Measurements from ENCODE around the gene CHST13. TPM values are rescaled to one million over a fixed set of nuclear protein-coding genes. Genes with fewer than 3 reads are reported as not detected.

Gene CHST13
- total RNA-seq, 4 donors from 2014 or later, result 0.19 to 0.69 (median 0.37) TPM

GRCh38 chr3:126570103-126570541, 46.2 kb downstream of the CHST13 start:
- H3K4me3 ChIP-seq, result no peak overlapping the region
- no peaks in the 10 kb centered on the region for H3K36me3 ChIP-seq
- DNase-seq (ENCODE audit: extremely low spot score), result peak; percentile 80
- 71% methylated on average over 4 of the region's 6 CpGs for WGBS
- intact Hi-C loops (cut with DNase I), result no loop called here
- TF ChIP-seq EP300 (IDR thresholded peaks at IDR 0.05) (no peak), POLR2AphosphoS5 (IDR thresholded peaks at IDR 0.05) (no peak), CTCF (IDR thresholded peaks at IDR 0.05) (no peak), POLR2A (IDR thresholded peaks at IDR 0.05; ENCODE audit: low read depth) (no peak)
- H3K4me1 ChIP-seq, result no peaks in the 10 kb centered on the region
- no peak overlapping the region for H3K27ac ChIP-seq (replicated peaks in 1 of 4)
- H3K9me3 ChIP-seq, result no peaks in the 10 kb centered on the region
- H3K27me3 ChIP-seq, result peaks cover 0 to 6% (median 0%) of the 10 kb centered on the region in 4 donors

- intact Hi-C loops (cut with DNase I), result no loop called here
Observed at GRCh38 chr3:126571078-126571477, 47.1 kb downstream of the CHST13 start.

GRCh38 chr3:126573492-126574117, 49.6 kb downstream of the CHST13 start:
- intact Hi-C loops (cut with DNase I), result no loop called here
- Histone ChIP-seq H3K9me3 (no peaks in the 10 kb centered on the region), H3K36me3 (no peaks in the 10 kb centered on the region), H3K4me3 (no peak overlapping the region), H3K27ac (replicated peaks in 1 of 4) (no peak overlapping the region), H3K4me1 (no peaks in the 10 kb centered on the region), H3K27me3 (no peaks in the 10 kb centered on the region)
- WGBS, result 87% methylated on average over 15 of the region's 15 CpGs
- TF ChIP-seq POLR2AphosphoS5 (IDR thresholded peaks at IDR 0.05) (no peak), EP300 (IDR thresholded peaks at IDR 0.05) (no peak), POLR2A (IDR thresholded peaks at IDR 0.05; ENCODE audit: low read depth) (no peak), CTCF (IDR thresholded peaks at IDR 0.05) (no peak)
- peak; percentile 79 for DNase-seq (ENCODE audit: extremely low spot score)

More at GRCh38 chr3:126571078-126571477, 47.1 kb downstream of the CHST13 start:
- peak; percentile 90 for DNase-seq (ENCODE audit: extremely low spot score)
- Histone ChIP-seq H3K4me1 (no peaks in the 10 kb centered on the region), H3K36me3 (no peaks in the 10 kb centered on the region), H3K27me3 (no peaks in the 10 kb centered on the region), H3K4me3 (no peak overlapping the region), H3K9me3 (no peaks in the 10 kb centered on the region), H3K27ac (replicated peaks in 1 of 4) (no peak overlapping the region)
- TF ChIP-seq POLR2AphosphoS5 (IDR thresholded peaks at IDR 0.05) (no peak), POLR2A (IDR thresholded peaks at IDR 0.05; ENCODE audit: low read depth) (no peak), EP300 (IDR thresholded peaks at IDR 0.05) (no peak), CTCF (IDR thresholded peaks at IDR 0.05) (no peak)
- 100% methylated on average over 2 of the region's 7 CpGs for whole genome bisulfite sequencing

- no peak for TF ChIP-seq EP300 (IDR thresholded peaks at IDR 0.05)
- TF ChIP-seq POLR2AphosphoS5 (IDR thresholded peaks at IDR 0.05), result no peak
- no peak for TF ChIP-seq CTCF (IDR thresholded peaks at IDR 0.05)
- no peak for TF ChIP-seq POLR2A (IDR thresholded peaks at IDR 0.05; ENCODE audit: low read depth)
- no peak overlapping the region for H3K27ac ChIP-seq (replicated peaks in 1 of 4)
- intact Hi-C loops (cut with DNase I), result no loop called here
- no peak for DNase-seq (ENCODE audit: extremely low spot score)
- WGBS, result 71% methylated on average over 2 of the region's 2 CpGs
- no peaks in the 10 kb centered on the region for H3K27me3 ChIP-seq
- peaks cover 0 to 14% (median 0%) of the 10 kb centered on the region in 4 donors for H3K9me3 ChIP-seq
- no peaks in the 10 kb centered on the region for H3K4me1 ChIP-seq
- H3K4me3 ChIP-seq, result no peak overlapping the region
- no peaks in the 10 kb centered on the region for H3K36me3 ChIP-seq
Observed at GRCh38 chr3:126577261-126577660, 53.3 kb downstream of the CHST13 start.

GRCh38 chr3:126578702-126579101, 54.7 kb downstream of the CHST13 start:
- intact Hi-C loops (cut with DNase I), result no loop called here
- no peaks in the 10 kb centered on the region for H3K27me3 ChIP-seq
- 92% methylated on average over 7 of the region's 7 CpGs for WGBS
- no peaks in the 10 kb centered on the region for H3K4me1 ChIP-seq
- no peak for DNase-seq (ENCODE audit: extremely low spot score)
- no peak for TF ChIP-seq EP300 (IDR thresholded peaks at IDR 0.05)
- no peak for TF ChIP-seq CTCF (IDR thresholded peaks at IDR 0.05)
- no peak for TF ChIP-seq POLR2A (IDR thresholded peaks at IDR 0.05; ENCODE audit: low read depth)
- TF ChIP-seq POLR2AphosphoS5 (IDR thresholded peaks at IDR 0.05), result no peak
- H3K27ac ChIP-seq (replicated peaks in 1 of 4), result no peak overlapping the region
- no peaks in the 10 kb centered on the region for H3K36me3 ChIP-seq
- H3K9me3 ChIP-seq, result peaks cover 0 to 14% (median 0%) of the 10 kb centered on the region in 4 donors
- H3K4me3 ChIP-seq, result no peak overlapping the region
